OCI-M2 (cell line): ENCODE measurements around the gene CRISPLD2.
"Not testable (repeated sequence)": the region's sequence is repeated elsewhere in the genome, so short reads cannot be mapped to it uniquely, and the experiment has no call there.

Experiments used
- DNase-seq: peaks from one replicate; lab custom pipeline; 2025; ENCODE audit not compliant: unreplicated experiment; lab: John Stamatoyannopoulos, UW

CRISPLD2 gene

GRCh38 chr16:84821728-84822689, 2.2 kb downstream of the CRISPLD2 start:
- DNase-seq: no peak

- no peak for DNase-seq
These were observed 3.2 kb downstream of the CRISPLD2 start for GRCh38 chr16:84822990-84823389.

- no peak for DNase-seq
These were observed 3.7 kb downstream of the CRISPLD2 start for GRCh38 chr16:84823484-84823883.

- no peak for DNase-seq
These were observed 4.1 kb downstream of the CRISPLD2 start for GRCh38 chr16:84823926-84824325.

- DNase-seq: no peak
These were observed 6.2 kb downstream of the CRISPLD2 start for GRCh38 chr16:84825896-84826557.

- DNase-seq: no peak
These were observed 6.8 kb downstream of the CRISPLD2 start for GRCh38 chr16:84826558-84826941.

- no peak for DNase-seq
These were observed 7.4 kb downstream of the CRISPLD2 start for GRCh38 chr16:84827131-84827574.

- DNase-seq: no peak
These were observed 8.1 kb downstream of the CRISPLD2 start for GRCh38 chr16:84827897-84828296.

- DNase-seq: no peak
These were observed 8.5 kb downstream of the CRISPLD2 start for GRCh38 chr16:84828322-84828721.

GRCh38 chr16:84829168-84829965, 9.6 kb downstream of the CRISPLD2 start:
- no peak for DNase-seq

GRCh38 chr16:84830765-84831384, 11.1 kb downstream of the CRISPLD2 start:
- DNase-seq: no peak

- not testable (repeated sequence) for DNase-seq
These were observed 11.9 kb downstream of the CRISPLD2 start for GRCh38 chr16:84831728-84832127.

GRCh38 chr16:84832488-84833143, 12.8 kb downstream of the CRISPLD2 start:
- DNase-seq: no peak

GRCh38 chr16:84833144-84833500, 13.3 kb downstream of the CRISPLD2 start:
- DNase-seq: no peak

- DNase-seq: no peak
These were observed 14.0 kb downstream of the CRISPLD2 start for GRCh38 chr16:84833542-84834402.

GRCh38 chr16:84834403-84834772, 14.6 kb downstream of the CRISPLD2 start:
- DNase-seq: no peak

GRCh38 chr16:84836234-84836647, 16.5 kb downstream of the CRISPLD2 start:
- no peak for DNase-seq

GRCh38 chr16:84836967-84837366, 17.2 kb downstream of the CRISPLD2 start:
- DNase-seq: no peak

GRCh38 chr16:84838383-84838948, 18.7 kb downstream of the CRISPLD2 start:
- DNase-seq: no peak
